Neural cell (in vitro differentiated cells): Measurements from ENCODE around the gene ZNF837. TPM values are rescaled to one million over a fixed set of nuclear protein-coding genes. Genes with fewer than 3 reads are reported as not detected.

ENCODE experiments used
- H2AFZ ChIP-seq: fragments of 200-600, 300-800 bp; sonication (generic), shearing (Covaris generic); 2 replicates; pipeline ENCODE4 v1.6.0; 2014; ENCODE audit warnings: low read depth, mild to moderate bottlenecking, antibody characterized with exemption, low read length, moderate library complexity
- H3F3A ChIP-seq: fragments of 200-600 bp; shearing (Covaris generic); 2 replicates; pipeline ENCODE4 v1.6.1; 2016; ENCODE audit warnings: mild to moderate bottlenecking, moderate library complexity, mixed read lengths, antibody characterized with exemption, low read length; ENCODE audit not compliant: insufficient read depth, poor library complexity, severe bottlenecking
- H3K27ac ChIP-seq: fragments of 200-600, 300-800 bp; sonication (generic), shearing (Covaris generic); 2 replicates; pipeline ENCODE4 v1.5.1; 2014; ENCODE audit warnings: mild to moderate bottlenecking, low read length, moderate library complexity
- H3K27me3 ChIP-seq: fragments of 300-800, 200-600 bp; sonication (generic), shearing (Covaris generic); 2 replicates; pipeline ENCODE4 v1.6.0; 2014; ENCODE audit warnings: mild to moderate bottlenecking, low read depth, low read length, moderate library complexity; ENCODE audit not compliant: insufficient read depth
- H3K36me3 ChIP-seq: fragments of 300-800, 200-600 bp; sonication (generic), shearing (Covaris generic); 2 replicates; pipeline ENCODE4 v1.5.1; 2014; ENCODE audit warnings: mild to moderate bottlenecking, antibody characterized with exemption, low read length, moderate library complexity; ENCODE audit not compliant: insufficient read depth
- H3K4me2 ChIP-seq: fragments of 300-800, 200-600 bp; sonication (generic), shearing (Covaris generic); 2 replicates; pipeline ENCODE4 v1.6.0; 2014; ENCODE audit warnings: mild to moderate bottlenecking, low read length
- H3K4me3 ChIP-seq: fragments of 300-800, 200-600 bp; sonication (generic), shearing (Covaris generic); 2 replicates; pipeline ENCODE4 v1.5.1; 2014; ENCODE audit warnings: mild to moderate bottlenecking, low read length, moderate library complexity
- H3K79me2 ChIP-seq: fragments of 200-600 bp; shearing (Covaris generic); replicated peaks from 2 replicates; pipeline ENCODE4 v1.6.0; 2014; ENCODE audit warnings: mild to moderate bottlenecking, low read length, moderate library complexity; ENCODE audit not compliant: insufficient read depth
- H3K9ac ChIP-seq: fragments of 300-800, 200-600 bp; sonication (generic), shearing (Covaris generic); 2 replicates; pipeline ENCODE4 v1.6.1; 2016; ENCODE audit warnings: mild to moderate bottlenecking, low read length, mixed read lengths
- H3K9me2 ChIP-seq: fragments of 200-600 bp; shearing (Covaris generic); 2 replicates; pipeline ENCODE4 v1.6.1; 2016; ENCODE audit warnings: mild to moderate bottlenecking, low read length, mixed read lengths; ENCODE audit not compliant: insufficient read depth
- H3K9me3 ChIP-seq: fragments of 200-600, 300-800 bp; sonication (generic), shearing (Covaris generic); 2 replicates; pipeline ENCODE4 v1.6.1; 2016; ENCODE audit warnings: mild to moderate bottlenecking, mixed run types, low read length, moderate library complexity, mixed read lengths
- H4K20me1 ChIP-seq: fragments of 200-600 bp; shearing (Covaris generic); 2 replicates; pipeline ENCODE4 v1.6.1; 2016; ENCODE audit warnings: mild to moderate bottlenecking, mixed run types; ENCODE audit not compliant: insufficient read depth
- EP300 ChIP-seq: fragments of 450-650 bp; conservative IDR thresholded peaks from 2 replicates; pipeline ENCODE4 v1.6.1; 2014; ENCODE audit warnings: antibody characterized with exemption, mild to moderate bottlenecking, moderate library complexity; ENCODE audit not compliant: poor library complexity, severe bottlenecking
- EZH2 ChIP-seq: fragments of 200-600, 300-800 bp; shearing (Covaris generic), sonication (generic); IDR thresholded peaks from 2 replicates; pipeline ENCODE4 v1.6.1; 2014; ENCODE audit warnings: antibody characterized with exemption, low read length, borderline replicate concordance, mild to moderate bottlenecking; ENCODE audit not compliant: insufficient read depth, poor library complexity, severe bottlenecking
- MXI1 ChIP-seq: fragments of 450-650 bp; conservative IDR thresholded peaks from 2 replicates; pipeline ENCODE4 v1.6.1; 2014; ENCODE audit warnings: antibody characterized with exemption, mild to moderate bottlenecking; ENCODE audit not compliant: poor library complexity, severe bottlenecking
- POLR2AphosphoS5 ChIP-seq: IDR thresholded peaks from 2 replicates; pipeline ENCODE4 v1.6.1; 2012
- RAD21 ChIP-seq: fragments of 450-650 bp; conservative IDR thresholded peaks from 2 replicates; pipeline ENCODE4 v1.6.1; 2014; ENCODE audit warnings: antibody characterized with exemption, mild to moderate bottlenecking, moderate library complexity
- REST ChIP-seq: IDR thresholded peaks from 2 replicates; pipeline ENCODE4 v1.6.1; 2012; ENCODE audit warnings: borderline replicate concordance
- SMC3 ChIP-seq: fragments of 450-650 bp; conservative IDR thresholded peaks from 2 replicates; pipeline ENCODE4 v1.6.1; 2014; ENCODE audit warnings: antibody characterized with exemption, mild to moderate bottlenecking, moderate library complexity; ENCODE audit not compliant: poor library complexity
- TAF1 ChIP-seq: IDR thresholded peaks from 2 replicates; pipeline ENCODE4 v1.6.1; 2012; ENCODE audit warnings: low read depth
- polyA plus RNA-seq: library from polyadenylated mRNA; depleted of rRNA; stranded (reverse); fragments of >200 nt; gene quantifications from 2 replicates; pipeline ENCODE4 v1.2.3, GENCODE V29; 2014
- TF ChIP-seq, protein P1 (sequence below): fragments of 450-650 bp; IDR thresholded peaks from 2 replicates; pipeline ENCODE4 v1.5.1; 2014; ENCODE audit warnings: antibody characterized with exemption, mild to moderate bottlenecking, moderate library complexity; ENCODE audit not compliant: poor library complexity, severe bottlenecking

Gene ZNF837
- polyA plus RNA-seq, 1 donor from 2014 or later = 4.5 TPM

- H3K79me2 ChIP-seq = no peaks in the 10 kb centered on the region
- no peaks in the 10 kb centered on the region for H4K20me1 ChIP-seq
- peak overlapping the region; percentile 16 for H3K4me2 ChIP-seq
- no peaks in the 10 kb centered on the region for H3K9me3 ChIP-seq
- H3K36me3 ChIP-seq = no peaks in the 10 kb centered on the region
- peak overlapping the region; percentile 78 for H3K4me3 ChIP-seq
- no peak for TF ChIP-seq REST
- TF ChIP-seq, protein P1, sequence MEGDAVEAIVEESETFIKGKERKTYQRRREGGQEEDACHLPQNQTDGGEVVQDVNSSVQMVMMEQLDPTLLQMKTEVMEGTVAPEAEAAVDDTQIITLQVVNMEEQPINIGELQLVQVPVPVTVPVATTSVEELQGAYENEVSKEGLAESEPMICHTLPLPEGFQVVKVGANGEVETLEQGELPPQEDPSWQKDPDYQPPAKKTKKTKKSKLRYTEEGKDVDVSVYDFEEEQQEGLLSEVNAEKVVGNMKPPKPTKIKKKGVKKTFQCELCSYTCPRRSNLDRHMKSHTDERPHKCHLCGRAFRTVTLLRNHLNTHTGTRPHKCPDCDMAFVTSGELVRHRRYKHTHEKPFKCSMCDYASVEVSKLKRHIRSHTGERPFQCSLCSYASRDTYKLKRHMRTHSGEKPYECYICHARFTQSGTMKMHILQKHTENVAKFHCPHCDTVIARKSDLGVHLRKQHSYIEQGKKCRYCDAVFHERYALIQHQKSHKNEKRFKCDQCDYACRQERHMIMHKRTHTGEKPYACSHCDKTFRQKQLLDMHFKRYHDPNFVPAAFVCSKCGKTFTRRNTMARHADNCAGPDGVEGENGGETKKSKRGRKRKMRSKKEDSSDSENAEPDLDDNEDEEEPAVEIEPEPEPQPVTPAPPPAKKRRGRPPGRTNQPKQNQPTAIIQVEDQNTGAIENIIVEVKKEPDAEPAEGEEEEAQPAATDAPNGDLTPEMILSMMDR = no peak
- no peak for TF ChIP-seq EZH2
- no peak for TF ChIP-seq EP300
- no peak for TF ChIP-seq RAD21
- no peak for TF ChIP-seq MXI1
- peaks cover 4% of the 10 kb centered on the region for H3F3A ChIP-seq
- H3K9me2 ChIP-seq = no peaks in the 10 kb centered on the region
- H3K27me3 ChIP-seq = no peaks in the 10 kb centered on the region
- peak overlapping the region; percentile 93 for H3K27ac ChIP-seq
- H3K9ac ChIP-seq = peak overlapping the region; percentile 89
- H2AFZ ChIP-seq = no peak overlapping the region
Observed at GRCh38 chr19:58381460-58382212, 806 bp upstream of the ZNF837 start.

GRCh38 chr19:58380037-58380661 is 681 bp downstream of the ZNF837 start:
- peak overlapping the region; percentile 93 for H3K27ac ChIP-seq
- H3K79me2 ChIP-seq = no peaks in the 10 kb centered on the region
- peak overlapping the region; percentile 85 for H2AFZ ChIP-seq
- H3K4me3 ChIP-seq = peak overlapping the region; percentile 78
- no peaks in the 10 kb centered on the region for H3K27me3 ChIP-seq
- no peaks in the 10 kb centered on the region for H3F3A ChIP-seq
- peak overlapping the region; percentile 89 for H3K9ac ChIP-seq
- no peaks in the 10 kb centered on the region for H4K20me1 ChIP-seq
- TF ChIP-seq POLR2AphosphoS5 (no peak), SMC3 (no peak), REST (no peak), RAD21 (peak; percentile 35), EZH2 (no peak), MXI1 (no peak), TAF1 (no peak)
- TF ChIP-seq, protein P1 = no peak
- H3K36me3 ChIP-seq = no peaks in the 10 kb centered on the region
- H3K9me3 ChIP-seq = no peaks in the 10 kb centered on the region
- no peaks in the 10 kb centered on the region for H3K9me2 ChIP-seq
- peak overlapping the region; percentile 95 for H3K4me2 ChIP-seq
